ENCODE measurements around the gene SPATS2. TPM values are rescaled to one million over a fixed set of nuclear protein-coding genes. Genes with fewer than 3 reads are reported as not detected.
"Not testable (repeated sequence)": the region's sequence is repeated elsewhere in the genome, so short reads cannot be mapped to it uniquely, and the experiment has no call there.

Gene SPATS2
- polyA plus RNA-seq, 1 experiment: 100 TPM

GRCh38 chr12:49375406-49375805 lies 8.1 kb downstream of the SPATS2 start:
- POLR2A ChIA-PET: interaction anchor here (0.6 to 1.6 kb wide), 2 partner anchors 9 to 110 kb away, joined by 3 to 12 read pairs; partner anchors contain the start of gene SPATS2
- CTCF ChIA-PET: interaction anchor here (0.5 to 1.2 kb wide), 2 partner anchors 10 to 17 kb away, joined by 3 to 5 read pairs; no protein-coding TSS in a partner anchor
- Histone ChIP-seq H3K4me3 (ENCODE audit: low read depth, low read length) (no peak overlapping the region), H3K27me3 (ENCODE audit: control insufficient read depth, insufficient read depth, low read length) (no peaks in the 10 kb centered on the region), H3K9me3 (ENCODE audit: control insufficient read depth, insufficient read depth, low read length) (no peaks in the 10 kb centered on the region), H3K27ac (ENCODE audit: low read depth, low read length) (no peak overlapping the region)
- DNase-seq (ENCODE audit: low read depth, low spot score): no peak
- no peak for TF ChIP-seq CTCF (IDR thresholded peaks at IDR 0.05; ENCODE audit: low read depth, low read length)

GRCh38 chr12:49377386-49377785 lies 10.1 kb downstream of the SPATS2 start:
- Histone ChIP-seq H3K4me3 (ENCODE audit: low read depth, low read length) (no peak overlapping the region), H3K27me3 (ENCODE audit: control insufficient read depth, insufficient read depth, low read length) (no peaks in the 10 kb centered on the region), H3K27ac (ENCODE audit: low read depth, low read length) (no peak overlapping the region), H3K9me3 (ENCODE audit: control insufficient read depth, insufficient read depth, low read length) (no peaks in the 10 kb centered on the region)
- POLR2A ChIA-PET: no interaction called here
- CTCF ChIA-PET: interaction anchor here (1.8 kb wide), 1 partner anchor 18 kb away, joined by 5 read pairs; no protein-coding TSS in a partner anchor
- no peak for TF ChIP-seq CTCF (IDR thresholded peaks at IDR 0.05; ENCODE audit: low read depth, low read length)
- no peak for DNase-seq (ENCODE audit: low read depth, low spot score)

GRCh38 chr12:49380184-49380583 lies 12.9 kb downstream of the SPATS2 start:
- POLR2A ChIA-PET: interaction anchor here (0.6 kb wide), 1 partner anchor 49 kb away, joined by 3 read pairs; no protein-coding TSS in a partner anchor
- H3K9me3 ChIP-seq (ENCODE audit: control insufficient read depth, insufficient read depth, low read length); H3K4me3 ChIP-seq (ENCODE audit: low read depth, low read length); DNase-seq (ENCODE audit: low read depth, low spot score); CTCF ChIA-PET; H3K27me3 ChIP-seq (ENCODE audit: control insufficient read depth, insufficient read depth, low read length); H3K27ac ChIP-seq (ENCODE audit: low read depth, low read length): not testable (repeated sequence)

GRCh38 chr12:49388682-49389386 lies 21.6 kb downstream of the SPATS2 start:
- CTCF ChIA-PET: interaction anchor here (0.5 kb wide), 1 partner anchor 32 kb away, joined by 3 read pairs; no protein-coding TSS in a partner anchor
- Histone ChIP-seq H3K9me3 (ENCODE audit: control insufficient read depth, insufficient read depth, low read length) (no peaks in the 10 kb centered on the region; the same call in 1 of the 2 replicates), H3K4me3 (ENCODE audit: low read depth, low read length) (no peak overlapping the region), H3K27me3 (ENCODE audit: control insufficient read depth, insufficient read depth, low read length) (no peaks in the 10 kb centered on the region), H3K27ac (ENCODE audit: low read depth, low read length) (no peak overlapping the region)
- TF ChIP-seq CTCF (IDR thresholded peaks at IDR 0.05; ENCODE audit: low read depth, low read length): no peak
- no peak for DNase-seq (ENCODE audit: low read depth, low spot score)
- POLR2A ChIA-PET: interaction anchor here (0.5 kb wide), 1 partner anchor 71 kb away, joined by 3 read pairs; no protein-coding TSS in a partner anchor

- Histone ChIP-seq H3K9me3 (ENCODE audit: control insufficient read depth, insufficient read depth, low read length) (no peaks in the 10 kb centered on the region; the same call in 1 of the 2 replicates), H3K4me3 (ENCODE audit: low read depth, low read length) (no peak overlapping the region), H3K27me3 (ENCODE audit: control insufficient read depth, insufficient read depth, low read length) (no peaks in the 10 kb centered on the region), H3K27ac (ENCODE audit: low read depth, low read length) (no peak overlapping the region)
- no peak for TF ChIP-seq CTCF (IDR thresholded peaks at IDR 0.05; ENCODE audit: low read depth, low read length)
- DNase-seq (ENCODE audit: low read depth, low spot score): no peak
- CTCF ChIA-PET: interaction anchor here (0.5 kb wide), 1 partner anchor 32 kb away, joined by 3 read pairs; no protein-coding TSS in a partner anchor
- POLR2A ChIA-PET: no interaction called here
Measured at GRCh38 chr12:49389387-49389703, 22.1 kb downstream of the SPATS2 start.
